DOHH2 (cell line): ENCODE data around the gene FBXO31.

Experiments
- H3F3A ChIP-seq: fragments of 200-600 bp; sonication (generic), shearing (Covaris generic); 2 replicates; pipeline ENCODE4 v1.6.0; 2016; ENCODE audit warnings: antibody characterized with exemption, mild to moderate bottlenecking; ENCODE audit not compliant: control insufficient read depth, insufficient read depth
- H3K27ac ChIP-seq: fragments of 200-600 bp; sonication (generic); 2 replicates; pipeline ENCODE4 v1.5.1; 2014; ENCODE audit warnings: low read depth, mild to moderate bottlenecking, low read length, moderate library complexity
- H3K27me3 ChIP-seq: fragments of 200-600 bp; sonication (generic); 2 replicates; pipeline ENCODE4 v1.6.1; 2014; ENCODE audit warnings: mild to moderate bottlenecking, low read length, mixed read lengths; ENCODE audit not compliant: control insufficient read depth
- H3K36me3 ChIP-seq: fragments of 200-600 bp; sonication (generic); 2 replicates; pipeline ENCODE4 v1.6.1; 2014; ENCODE audit warnings: mild to moderate bottlenecking, low read length, moderate library complexity, mixed read lengths; ENCODE audit not compliant: control insufficient read depth
- H3K4me1 ChIP-seq: fragments of 200-600 bp; sonication (generic); 2 replicates; pipeline ENCODE4 v1.6.1; 2014; ENCODE audit warnings: mild to moderate bottlenecking, low read length, mixed read lengths; ENCODE audit not compliant: control insufficient read depth
- H3K4me2 ChIP-seq: fragments of 200-600 bp; sonication (generic); 2 replicates; pipeline ENCODE4 v1.6.0; 2014; ENCODE audit warnings: mild to moderate bottlenecking, low read length, moderate library complexity
- H3K4me3 ChIP-seq: fragments of 200-600 bp; sonication (generic); 2 replicates; pipeline ENCODE4 v1.5.1; 2014; ENCODE audit warnings: mild to moderate bottlenecking, low read length, mixed read lengths
- H3K79me2 ChIP-seq: fragments of 200-600 bp; sonication (generic); 2 replicates; pipeline ENCODE4 v1.6.1; 2014; ENCODE audit warnings: mild to moderate bottlenecking, low read length, mixed read lengths; ENCODE audit not compliant: control insufficient read depth
- H3K9me2 ChIP-seq: fragments of 200-600 bp; sonication (generic); replicated peaks from 2 replicates; pipeline ENCODE4 v1.6.1; 2014; ENCODE audit warnings: mild to moderate bottlenecking, low read length, mixed read lengths; ENCODE audit not compliant: control insufficient read depth
- H3K9me3 ChIP-seq: fragments of 200-600 bp; sonication (generic); 2 replicates; pipeline ENCODE4 v1.6.1; 2014; ENCODE audit warnings: antibody characterized with exemption, low read length, mixed read lengths; ENCODE audit not compliant: control insufficient read depth, insufficient read depth
- H4K20me1 ChIP-seq: fragments of 200-600 bp; sonication (generic); 2 replicates; pipeline ENCODE4 v1.6.0; 2014; ENCODE audit warnings: low read depth, mild to moderate bottlenecking, antibody characterized with exemption, low read length, moderate library complexity; ENCODE audit not compliant: control insufficient read depth, insufficient read depth
- CTCF ChIP-seq: fragments of 200-600 bp; sonication (generic); IDR thresholded peaks from one replicate; pipeline ENCODE4 v1.5.1; 2014; ENCODE audit warnings: antibody characterized with exemption, mild to moderate bottlenecking, low read depth, low read length; ENCODE audit not compliant: poor library complexity, severe bottlenecking
- EZH2phosphoT487 ChIP-seq: fragments of 200-600 bp; sonication (generic); IDR thresholded peaks from 2 replicates; pipeline ENCODE4 v1.6.1; 2017; ENCODE audit warnings: borderline replicate concordance, mild to moderate bottlenecking, antibody characterized with exemption, low read length, moderate library complexity, mixed read lengths

Gene FBXO31

DNA sequence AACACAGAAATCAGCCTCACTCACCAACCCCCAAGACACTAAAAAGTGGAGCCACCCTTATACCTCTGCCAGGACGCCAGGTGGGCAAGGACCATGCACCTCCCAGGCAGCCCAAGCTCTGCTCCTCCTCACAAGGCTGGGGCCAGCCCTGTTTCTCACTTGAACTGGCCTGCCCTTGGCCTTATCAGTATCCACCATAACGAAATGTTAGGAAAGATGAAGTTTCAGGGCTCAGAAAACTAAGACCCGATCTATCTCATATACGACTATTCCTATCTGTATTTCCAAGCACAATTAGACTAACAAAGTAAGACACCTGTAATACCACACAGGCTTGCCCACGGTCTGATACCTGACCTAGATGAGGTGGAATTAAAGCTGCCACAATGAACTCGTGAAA is 6.9 kb downstream of the FBXO31 start:
- H3K4me3 ChIP-seq, result no peak overlapping the region
- no peaks in the 10 kb centered on the region for H3F3A ChIP-seq
- peaks cover 15% of the 10 kb centered on the region; the same call in 1 of the 2 replicates for H4K20me1 ChIP-seq
- peaks cover 21% of the 10 kb centered on the region for H3K36me3 ChIP-seq
- H3K4me2 ChIP-seq, result no peak overlapping the region
- peaks cover 9% of the 10 kb centered on the region for H3K4me1 ChIP-seq
- H3K27me3 ChIP-seq, result no peaks in the 10 kb centered on the region
- no peaks in the 10 kb centered on the region for H3K9me2 ChIP-seq
- peaks cover 94% of the 10 kb centered on the region for H3K79me2 ChIP-seq
- TF ChIP-seq CTCF (no peak), EZH2phosphoT487 (no peak)
- no peak overlapping the region for H3K27ac ChIP-seq
- H3K9me3 ChIP-seq, result no peaks in the 10 kb centered on the region

DNA sequence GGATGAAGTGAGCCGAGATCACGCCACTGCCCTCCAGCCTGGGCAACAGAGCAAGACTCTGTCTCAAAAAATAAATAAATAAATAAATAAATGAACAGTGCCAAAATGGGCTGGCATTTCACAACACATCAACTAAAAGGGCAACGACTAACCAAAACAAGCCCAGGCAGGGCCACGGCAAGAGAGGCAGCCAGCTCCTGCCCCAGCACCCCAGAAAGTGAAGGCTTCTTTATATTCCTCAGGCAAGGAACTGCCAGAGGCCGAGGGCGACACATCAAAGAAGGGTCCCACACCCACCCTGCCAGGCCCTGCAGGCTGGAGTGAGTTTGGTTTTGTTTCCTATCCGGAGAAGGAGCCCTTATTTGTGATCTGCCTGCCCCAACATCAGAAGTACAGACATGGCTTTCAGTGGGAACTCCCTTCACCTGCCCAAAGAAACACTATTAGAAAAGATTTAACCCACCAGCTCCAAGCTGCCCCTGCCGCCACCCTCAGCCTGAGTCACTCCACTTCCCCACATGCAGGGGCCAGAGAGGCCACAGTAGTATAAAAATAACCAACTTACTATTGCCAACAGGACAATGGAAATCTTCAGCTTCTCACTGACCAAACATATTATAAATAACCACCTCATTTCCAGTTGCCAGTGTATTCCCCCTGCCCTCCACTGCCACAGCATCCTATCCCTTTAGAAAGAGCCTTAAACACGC is 8.0 kb downstream of the FBXO31 start:
- H3K27me3 ChIP-seq, result no peaks in the 10 kb centered on the region

DNA sequence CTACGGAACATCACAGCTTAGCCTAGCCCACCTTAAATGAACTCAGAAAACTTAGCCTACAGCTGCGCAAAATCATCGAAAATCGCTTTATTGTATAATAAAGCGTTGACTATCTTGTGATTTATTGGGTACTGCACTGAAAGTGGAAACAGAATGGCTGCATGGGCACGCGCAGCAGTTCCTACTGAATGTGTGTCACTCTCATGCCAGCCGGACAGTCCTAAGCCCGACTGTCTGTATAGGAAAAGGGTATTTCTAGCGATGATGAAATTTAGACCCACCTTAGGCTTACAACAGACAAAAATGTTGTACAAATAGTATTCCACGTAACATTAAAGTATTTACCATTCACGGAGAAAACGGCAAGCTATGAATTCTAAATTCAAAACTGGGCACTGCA is 9.3 kb downstream of the FBXO31 start:
- Histone ChIP-seq H3K36me3 (peaks cover 10% of the 10 kb centered on the region; the same call in 1 of the 2 replicates), H3K27me3 (no peaks in the 10 kb centered on the region), H3K4me3 (no peak overlapping the region), H3K9me3 (no peaks in the 10 kb centered on the region), H3K4me1 (peaks cover 9% of the 10 kb centered on the region), H3K4me2 (no peak overlapping the region), H3K79me2 (peaks cover 94% of the 10 kb centered on the region), H3K27ac (no peak overlapping the region), H3K9me2 (no peaks in the 10 kb centered on the region), H3F3A (no peaks in the 10 kb centered on the region), H4K20me1 (peaks cover 11% of the 10 kb centered on the region; the same call in 1 of the 2 replicates)
- TF ChIP-seq EZH2phosphoT487, result no peak
- no peak for TF ChIP-seq CTCF

More for the DNA sequence above, 8.0 kb downstream of the FBXO31 start:
- Histone ChIP-seq H3F3A (no peaks in the 10 kb centered on the region), H3K4me1 (no peaks in the 10 kb centered on the region), H3K9me3 (no peaks in the 10 kb centered on the region), H3K36me3 (peaks cover 13% of the 10 kb centered on the region), H3K4me2 (no peak overlapping the region), H3K79me2 (peaks cover 94% of the 10 kb centered on the region), H3K4me3 (no peak overlapping the region), H3K27ac (no peak overlapping the region), H4K20me1 (0 out of 2 replicates have a peak, but pooled peaks cover 8% of the 10 kb centered on the region), H3K9me2 (no peaks in the 10 kb centered on the region)
- TF ChIP-seq EZH2phosphoT487 (no peak), CTCF (no peak)
